Stomach (tissue), 9 donors: ENCODE data around the gene CRYL1. TPM values are rescaled to one million over a fixed set of nuclear protein-coding genes. Genes with fewer than 3 reads are reported as not detected.

Experiments
- DNase-seq, 2 donors: peaks; one replicate each; pipeline versions ENCODE4 v3.0.0 to v3.0.0-alpha.2; 2013 to 2019
- H3K27ac ChIP-seq, 5 donors: fragments of 200-600 bp in 4 of 5; sonication (generic) in 4 of 5; one replicate each; pipeline ENCODE4 v1.5.1; 2013 to 2019; ENCODE audit warnings: mild to moderate bottlenecking in 1 of 5, moderate library complexity in 1 of 5
- H3K27me3 ChIP-seq, 3 donors: fragments of 200-600 bp; sonication (generic); one replicate each; pipeline ENCODE4 v1.5.1; 2017 to 2019; ENCODE audit warnings: mixed run types in 1 of 3
- H3K36me3 ChIP-seq, 4 donors: fragments of 200-600 bp; sonication (generic); 1 replicate in 3 of 4; 2 replicates in 1 of 4; pipeline ENCODE4 v1.5.1; 2016 to 2019
- H3K4me1 ChIP-seq, 4 donors: fragments of 200-600 bp; sonication (generic); one replicate each; pipeline ENCODE4 v1.5.1; 2016 to 2019
- H3K4me3 ChIP-seq, 4 donors: fragments of 200-600 bp; sonication (generic) in 3 of 4; one replicate each; pipeline ENCODE4 v1.5.1; 2016 to 2019; ENCODE audit warnings: mild to moderate bottlenecking in 1 of 4
- H3K9me3 ChIP-seq, 4 donors: fragments of 200-600 bp; sonication (generic); one replicate each; pipeline ENCODE4 v1.5.1; 2016 to 2019
- EP300 ChIP-seq: sonication (generic); formaldehyde crosslinking; IDR thresholded peaks from one replicate; pipeline ENCODE4 v1.6.1; 2017; ENCODE audit warnings: antibody characterized with exemption
- POLR2A ChIP-seq, 4 donors: fragments of 450-650 bp; IDR thresholded peaks; one replicate each; pipeline ENCODE4 v1.6.1; 2016; ENCODE audit warnings: antibody characterized with exemption in 4 of 4, control low read depth in 2 of 4, mild to moderate bottlenecking in 1 of 4, moderate library complexity in 1 of 4
- POLR2AphosphoS5 ChIP-seq, 3 donors: sonication (generic); formaldehyde crosslinking; IDR thresholded peaks; one replicate each; pipeline ENCODE4 v1.6.1; 2016; ENCODE audit warnings: antibody characterized with exemption in 3 of 3
- WGBS, 5 donors: extraction: QIAGEN DNeasy Blood & Tissue Kit in 3 of 5; methylation state at CpG; one replicate each; pipeline versions ENCODE4 v1.1.5 to v1.1.7; 2013 to 2018; 5-methylcytosine and 5-hydroxymethylcytosine counted together
- intact Hi-C: fragments of 100-400 bp; cut with DNase I; formaldehyde crosslinking; loops from one replicate; pipeline ENCODE4 v1.15.1; 2023; ENCODE audit warnings: low total_unique reads
- polyA plus RNA-seq, 3 donors: library from polyadenylated mRNA; stranded (reverse); fragments of 200-250 nt; gene quantifications; one replicate each; pipeline ENCODE4 v1.2.3, GENCODE V29; 2013
- total RNA-seq, 5 donors: library from RNA; depleted of rRNA; stranded (reverse); fragments of >200 nt; gene quantifications; one replicate each; pipeline versions ENCODE4 v1.1.0 to v1.2.3, GENCODE V29; 2014 to 2016
- TF ChIP-seq, protein P1 (sequence below), 7 experiments: fragments of 450-650 bp in 4 of 7; fragments of 200-600 bp in 3 of 7; sonication (generic) in 3 of 7; IDR thresholded peaks; one replicate each; pipeline ENCODE4 v1.5.1; 2016 to 2019; ENCODE audit warnings: antibody characterized with exemption in 7 of 7, control low read depth in 2 of 7, mild to moderate bottlenecking in 1 of 7
- donor health status: healthy with polysubstance abuse.
- donor health status: Bipolar disorder and iron deficiency.
- donor health status: healthy.

Gene CRYL1
- total and polyA plus RNA-seq, 8 donors: 11.6 to 112 (median 38.0) TPM

DNA sequence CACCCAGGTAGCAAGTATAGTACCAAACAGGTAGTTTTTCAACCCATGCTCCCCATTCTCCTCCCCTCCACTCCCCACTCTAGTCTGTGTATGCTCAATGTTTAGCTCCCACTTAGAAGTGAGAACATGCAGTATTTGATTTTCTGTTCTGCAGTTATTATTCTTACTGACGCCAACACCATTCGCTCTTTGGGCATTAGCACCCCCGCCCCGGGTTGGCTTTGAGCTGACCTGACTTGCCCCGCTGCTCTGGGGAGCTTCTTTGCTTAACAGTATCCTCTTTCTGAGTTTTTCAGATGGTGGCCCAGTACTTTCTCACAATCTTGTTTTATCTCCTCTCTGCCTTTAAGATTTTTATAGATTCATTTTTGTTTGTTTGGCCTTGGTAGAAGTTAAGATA is 138.7 kb downstream of the CRYL1 start:
- H3K9me3 ChIP-seq: peaks cover 0 to 6% (median 0%) of the 10 kb centered on the region in 4 donors
- intact Hi-C loops: no loop called here
- H3K4me3 ChIP-seq: no peak overlapping the region
- TF ChIP-seq, protein P1, sequence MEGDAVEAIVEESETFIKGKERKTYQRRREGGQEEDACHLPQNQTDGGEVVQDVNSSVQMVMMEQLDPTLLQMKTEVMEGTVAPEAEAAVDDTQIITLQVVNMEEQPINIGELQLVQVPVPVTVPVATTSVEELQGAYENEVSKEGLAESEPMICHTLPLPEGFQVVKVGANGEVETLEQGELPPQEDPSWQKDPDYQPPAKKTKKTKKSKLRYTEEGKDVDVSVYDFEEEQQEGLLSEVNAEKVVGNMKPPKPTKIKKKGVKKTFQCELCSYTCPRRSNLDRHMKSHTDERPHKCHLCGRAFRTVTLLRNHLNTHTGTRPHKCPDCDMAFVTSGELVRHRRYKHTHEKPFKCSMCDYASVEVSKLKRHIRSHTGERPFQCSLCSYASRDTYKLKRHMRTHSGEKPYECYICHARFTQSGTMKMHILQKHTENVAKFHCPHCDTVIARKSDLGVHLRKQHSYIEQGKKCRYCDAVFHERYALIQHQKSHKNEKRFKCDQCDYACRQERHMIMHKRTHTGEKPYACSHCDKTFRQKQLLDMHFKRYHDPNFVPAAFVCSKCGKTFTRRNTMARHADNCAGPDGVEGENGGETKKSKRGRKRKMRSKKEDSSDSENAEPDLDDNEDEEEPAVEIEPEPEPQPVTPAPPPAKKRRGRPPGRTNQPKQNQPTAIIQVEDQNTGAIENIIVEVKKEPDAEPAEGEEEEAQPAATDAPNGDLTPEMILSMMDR (IDR thresholded peaks at IDR 0.05): no peak
- TF ChIP-seq POLR2AphosphoS5 (IDR thresholded peaks at IDR 0.05) (no peak), POLR2A (IDR thresholded peaks at IDR 0.05) (no peak), EP300 (no peak)
- no peaks in the 10 kb centered on the region for H3K36me3 ChIP-seq
- H3K27ac ChIP-seq: no peak overlapping the region
- no peaks in the 10 kb centered on the region for H3K27me3 ChIP-seq
- peak in 1 of 2 donors; percentile 14 for DNase-seq
- no peaks in the 10 kb centered on the region for H3K4me1 ChIP-seq
- 81 to 97% (median 95%) methylated on average over 5 of the region's 5 CpGs for WGBS, 5 donors

DNA sequence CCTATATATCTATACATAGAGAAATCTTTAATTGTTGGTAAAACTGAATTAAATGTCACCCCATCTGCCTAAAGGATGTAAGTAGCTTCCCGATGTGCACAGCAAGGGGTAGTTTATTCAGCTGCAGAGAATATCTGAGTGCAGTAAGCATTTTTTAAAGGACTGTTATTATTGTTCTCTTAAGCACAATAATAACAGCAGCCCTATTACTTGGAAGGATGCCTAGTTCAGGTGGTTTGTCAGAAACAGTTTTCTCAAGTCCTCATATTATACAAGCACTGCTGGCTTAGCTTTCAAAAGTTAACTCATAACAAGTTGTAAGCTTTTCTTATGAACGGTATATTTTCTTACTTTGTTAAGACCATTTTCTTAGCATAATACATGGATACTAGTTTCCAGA is 142.6 kb downstream of the CRYL1 start:
- no peaks in the 10 kb centered on the region for H3K27me3 ChIP-seq
- H3K27ac ChIP-seq: no peak overlapping the region
- H3K36me3 ChIP-seq: no peaks in the 10 kb centered on the region
- H3K4me1 ChIP-seq: no peaks in the 10 kb centered on the region
- 72 to 82% (median 76%) methylated on average over 2 of the region's 2 CpGs for WGBS, 5 donors
- H3K4me3 ChIP-seq: no peak overlapping the region
- intact Hi-C loops: no loop called here
- TF ChIP-seq POLR2A (IDR thresholded peaks at IDR 0.05) (no peak), POLR2AphosphoS5 (IDR thresholded peaks at IDR 0.05) (no peak), EP300 (no peak)
- TF ChIP-seq, protein P1 (IDR thresholded peaks at IDR 0.05): no peak
- no peak for DNase-seq
- no peaks in the 10 kb centered on the region for H3K9me3 ChIP-seq

DNA sequence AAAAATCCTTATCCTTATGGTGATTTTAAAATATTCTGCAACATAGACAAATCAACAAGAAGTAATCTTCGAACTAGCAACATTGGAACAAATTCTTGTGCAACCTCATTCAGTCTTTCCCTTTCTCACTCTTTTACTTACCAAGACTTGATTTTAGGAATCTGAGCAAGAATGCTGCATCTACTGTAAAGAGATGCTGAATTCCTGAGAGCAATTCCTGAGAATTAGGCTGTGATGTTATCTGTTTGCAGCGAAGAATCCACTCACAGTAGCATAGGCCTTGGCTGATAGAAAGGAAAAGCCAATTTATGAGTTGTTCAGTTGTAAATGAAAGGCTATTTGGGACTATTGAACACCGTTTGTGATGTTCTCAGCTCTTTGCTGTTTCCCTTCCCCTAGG is 144.3 kb downstream of the CRYL1 start:
- intact Hi-C loops: no loop called here
- Histone ChIP-seq H3K36me3 (no peaks in the 10 kb centered on the region), H3K27ac (no peak overlapping the region), H3K4me3 (no peak overlapping the region), H3K9me3 (no peaks in the 10 kb centered on the region), H3K27me3 (no peaks in the 10 kb centered on the region), H3K4me1 (no peaks in the 10 kb centered on the region)
- no peak for DNase-seq
- WGBS, 5 donors: 77 to 93% (median 84%) methylated on average over 3 of the region's 3 CpGs
- TF ChIP-seq POLR2A (IDR thresholded peaks at IDR 0.05) (no peak), POLR2AphosphoS5 (IDR thresholded peaks at IDR 0.05) (no peak), EP300 (no peak)
- TF ChIP-seq, protein P1 (IDR thresholded peaks at IDR 0.05): no peak

DNA sequence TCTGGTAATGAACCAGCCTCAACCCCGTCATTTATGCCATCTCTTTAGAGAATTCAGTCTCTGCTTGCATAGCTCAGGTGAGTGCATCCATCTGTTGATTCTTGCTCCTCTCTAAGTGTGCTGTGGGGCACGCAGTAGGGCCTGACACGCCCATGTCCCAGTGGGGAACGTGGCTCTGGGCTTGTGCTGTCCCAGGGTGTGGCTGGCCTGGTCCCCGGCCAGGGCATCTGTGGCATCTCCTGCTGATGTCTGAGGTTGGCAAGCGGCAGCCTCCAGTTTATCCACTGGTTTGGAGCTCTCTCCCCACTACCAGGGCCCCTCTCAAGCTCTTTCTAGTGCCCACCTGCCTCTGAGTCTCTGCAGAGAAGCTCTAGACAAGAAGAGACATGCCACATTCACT is 146.9 kb downstream of the CRYL1 start:
- no peak for TF ChIP-seq EP300
- no peak for TF ChIP-seq POLR2A (IDR thresholded peaks at IDR 0.05)
- TF ChIP-seq, protein P1 (IDR thresholded peaks at IDR 0.05): no peak
- no peak for TF ChIP-seq POLR2AphosphoS5 (IDR thresholded peaks at IDR 0.05)
- intact Hi-C loops: no loop called here
- H3K27me3 ChIP-seq: no peaks in the 10 kb centered on the region
- H3K9me3 ChIP-seq: no peaks in the 10 kb centered on the region
- H3K4me1 ChIP-seq: no peaks in the 10 kb centered on the region
- DNase-seq: no peak
- no peaks in the 10 kb centered on the region for H3K36me3 ChIP-seq
- 50 to 62% (median 56%) methylated on average over 6 of the region's 6 CpGs for WGBS, 5 donors
- H3K27ac ChIP-seq: no peak overlapping the region
- H3K4me3 ChIP-seq: no peak overlapping the region
